ENCODE data around the gene ZYG11A.
"Not testable (repeated sequence)": the region's sequence is repeated elsewhere in the genome, so short reads cannot be mapped to it uniquely, and the experiment has no call there.

Gene ZYG11A

GRCh38 chr1:52842643-52843310 is at the start of gene ZYG11A:
Gene ZYG11A (plus strand): TSS chr1:52842760. CDS start chr1:52842884, 124 bp downstream.
- DNase-seq, result peak; percentile 86

GRCh38 chr1:52793717-52794116 is 48.8 kb upstream of the ZYG11A start:
- DNase-seq, result not testable (repeated sequence)

GRCh38 chr1:52795464-52795863 is 47.1 kb upstream of the ZYG11A start:
- DNase-seq, result no peak

GRCh38 chr1:52798331-52798730 is 44.2 kb upstream of the ZYG11A start:
- DNase-seq, result no peak

- no peak for DNase-seq
Measured at GRCh38 chr1:52801011-52801410, 41.5 kb upstream of the ZYG11A start.

GRCh38 chr1:52804083-52804482 is 38.5 kb upstream of the ZYG11A start:
- DNase-seq, result not testable (repeated sequence)

- no peak for DNase-seq
Measured at GRCh38 chr1:52814465-52814864, 28.1 kb upstream of the ZYG11A start.

- DNase-seq, result not testable (repeated sequence)
Measured at GRCh38 chr1:52820830-52821229, 21.7 kb upstream of the ZYG11A start.

- no peak for DNase-seq
Measured at GRCh38 chr1:52825868-52826267, 16.7 kb upstream of the ZYG11A start.

GRCh38 chr1:52834798-52835197 is 7.8 kb upstream of the ZYG11A start:
- no peak for DNase-seq

GRCh38 chr1:52836035-52836434 is 6.5 kb upstream of the ZYG11A start:
- DNase-seq, result no peak

- not testable (repeated sequence) for DNase-seq
Measured at GRCh38 chr1:52839175-52839574, 3.4 kb upstream of the ZYG11A start.

- not testable (repeated sequence) for DNase-seq
Measured at GRCh38 chr1:52845119-52845518, 2.6 kb downstream of the ZYG11A start.

- no peak for DNase-seq
Measured at GRCh38 chr1:52848423-52848822, 5.9 kb downstream of the ZYG11A start.

GRCh38 chr1:52850951-52851350 is 8.4 kb downstream of the ZYG11A start:
- DNase-seq, result no peak

GRCh38 chr1:52852854-52853253 is 10.3 kb downstream of the ZYG11A start:
- no peak for DNase-seq

GRCh38 chr1:52855584-52855983 is 13.0 kb downstream of the ZYG11A start:
- no peak for DNase-seq

- no peak for DNase-seq
Measured at GRCh38 chr1:52856026-52856425, 13.5 kb downstream of the ZYG11A start.

GRCh38 chr1:52857443-52857842 is 14.9 kb downstream of the ZYG11A start:
- DNase-seq, result no peak

- no peak for DNase-seq
Measured at GRCh38 chr1:52862666-52863458, 20.3 kb downstream of the ZYG11A start.

- no peak for DNase-seq
Measured at GRCh38 chr1:52867087-52867863, 24.7 kb downstream of the ZYG11A start.

- not testable (repeated sequence) for DNase-seq
Measured at GRCh38 chr1:52869727-52870126, 27.2 kb downstream of the ZYG11A start.

GRCh38 chr1:52876843-52877242 is 34.3 kb downstream of the ZYG11A start:
- DNase-seq, result no peak

GRCh38 chr1:52877554-52877953 is 35.0 kb downstream of the ZYG11A start:
- no peak for DNase-seq
